Measurements from ENCODE around the gene ALPK3.
"Not testable (repeated sequence)": the region's sequence is repeated elsewhere in the genome, so short reads cannot be mapped to it uniquely, and the experiment has no call there.

ALPK3 gene

DNA sequence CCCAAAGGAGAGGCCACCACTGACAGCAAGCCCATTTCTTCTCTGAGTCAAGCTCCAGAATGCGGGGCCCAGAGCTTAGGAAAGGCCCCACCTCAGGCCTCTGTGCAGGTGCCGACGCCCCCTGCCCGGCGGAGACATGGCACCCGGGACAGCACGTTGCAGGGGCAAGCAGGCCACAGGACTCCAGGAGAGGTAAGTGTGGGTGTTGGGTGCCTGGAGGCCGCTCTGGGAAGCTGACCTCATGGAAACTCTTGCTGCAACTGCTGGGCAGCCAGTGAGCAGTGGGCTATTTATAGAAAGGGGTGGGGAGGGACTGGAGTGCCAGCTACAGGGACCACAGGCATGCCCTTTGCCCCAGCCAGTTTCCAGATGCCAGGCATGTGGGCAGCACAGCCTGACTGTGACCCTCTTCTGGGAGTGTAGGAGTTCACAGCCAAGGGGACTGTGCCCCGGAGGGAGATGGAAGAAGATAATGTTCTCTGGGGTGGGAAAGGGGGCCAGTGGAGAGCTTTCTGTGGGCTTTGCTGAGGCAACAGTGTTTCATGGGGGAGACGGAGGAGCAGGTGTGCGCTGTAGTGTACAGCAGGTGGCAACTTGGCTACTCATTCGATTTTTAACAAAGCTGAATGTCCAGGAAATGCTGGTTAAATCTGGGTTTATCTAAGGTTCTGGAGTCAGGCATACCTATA is 23.7 kb downstream of the ALPK3 start:
- DNase-seq (ENCODE audit: low read depth, low spot score), result no peak
- no peak overlapping the region for H3K27ac ChIP-seq

GRCh38 chr15:84842781-84843180 is 25.6 kb downstream of the ALPK3 start:
- H3K27ac ChIP-seq, result no peak overlapping the region
- no peak for DNase-seq (ENCODE audit: low read depth, low spot score)

- no peak overlapping the region for H3K27ac ChIP-seq
- DNase-seq (ENCODE audit: low read depth, low spot score), result no peak
These were observed 27.8 kb downstream of the ALPK3 start for GRCh38 chr15:84844964-84845363.

DNA sequence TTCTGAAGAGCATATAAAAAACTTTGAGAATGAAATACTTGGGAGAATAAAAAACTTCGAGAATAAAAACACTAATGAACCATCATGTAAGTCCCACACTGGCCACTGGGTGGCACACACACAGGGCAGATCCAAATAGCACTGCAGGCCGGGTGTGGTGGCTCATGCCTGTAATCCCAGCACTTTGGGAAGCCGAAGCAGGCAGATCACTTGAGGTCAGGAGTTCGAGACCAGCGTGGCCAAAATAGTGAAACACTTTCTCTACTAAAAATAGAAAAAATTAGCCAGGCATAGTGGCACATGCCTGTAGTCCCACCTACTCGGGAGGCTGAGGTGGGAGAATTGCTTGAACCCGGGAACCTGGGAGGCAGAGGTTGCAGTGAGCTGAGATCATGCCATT is 28.5 kb downstream of the ALPK3 start:
- H3K27ac ChIP-seq, result not testable (repeated sequence)
- peak; percentile 8 for DNase-seq (ENCODE audit: low read depth, low spot score)

- H3K27ac ChIP-seq, result no peak overlapping the region
- DNase-seq (ENCODE audit: low read depth, low spot score), result no peak
These were observed 29.1 kb downstream of the ALPK3 start for GRCh38 chr15:84846269-84846668.

DNA sequence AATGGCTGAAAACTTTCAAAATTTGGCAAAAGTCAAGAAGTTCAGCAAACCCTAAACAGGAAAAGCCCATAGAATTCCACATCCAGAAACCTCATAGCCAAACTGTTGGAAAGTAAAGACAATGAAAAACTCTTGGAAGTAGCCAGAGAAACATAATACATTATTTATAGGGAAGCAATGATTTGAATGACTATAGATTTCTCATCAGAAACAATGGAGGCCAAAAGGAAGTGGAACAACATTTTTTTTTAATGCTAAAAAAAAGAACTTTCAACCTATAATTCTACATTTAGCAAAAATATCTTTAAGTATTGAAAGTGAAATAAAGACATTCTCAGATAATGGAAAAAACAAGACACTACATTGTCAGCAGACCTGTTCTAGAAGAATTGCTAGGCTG is 30.2 kb downstream of the ALPK3 start:
- no peak overlapping the region for H3K27ac ChIP-seq
- no peak for DNase-seq (ENCODE audit: low read depth, low spot score)

DNA sequence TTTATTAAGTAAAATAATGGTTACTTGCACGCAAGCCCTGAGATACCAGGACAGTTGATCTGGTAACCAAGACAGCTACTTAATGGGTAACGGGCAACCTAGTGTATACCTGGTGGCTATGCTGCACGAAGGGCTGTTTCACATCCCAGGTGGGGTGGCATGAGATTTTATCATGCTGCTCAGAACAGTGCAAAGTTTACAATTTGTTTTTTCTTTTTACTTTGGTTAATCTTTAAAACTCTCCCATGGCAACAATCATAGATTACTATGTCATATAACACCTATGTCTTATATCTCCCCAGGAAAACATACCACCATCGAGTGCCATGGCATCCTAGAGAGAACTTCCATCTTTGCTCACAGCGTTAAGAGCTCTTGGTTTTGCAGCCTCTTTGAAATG is 35.1 kb downstream of the ALPK3 start:
- no peak for DNase-seq (ENCODE audit: low read depth, low spot score)
- no peak overlapping the region for H3K27ac ChIP-seq

- DNase-seq (ENCODE audit: low read depth, low spot score), result no peak
- no peak overlapping the region for H3K27ac ChIP-seq
These were observed 38.0 kb downstream of the ALPK3 start for GRCh38 chr15:84855136-84855535.

DNA sequence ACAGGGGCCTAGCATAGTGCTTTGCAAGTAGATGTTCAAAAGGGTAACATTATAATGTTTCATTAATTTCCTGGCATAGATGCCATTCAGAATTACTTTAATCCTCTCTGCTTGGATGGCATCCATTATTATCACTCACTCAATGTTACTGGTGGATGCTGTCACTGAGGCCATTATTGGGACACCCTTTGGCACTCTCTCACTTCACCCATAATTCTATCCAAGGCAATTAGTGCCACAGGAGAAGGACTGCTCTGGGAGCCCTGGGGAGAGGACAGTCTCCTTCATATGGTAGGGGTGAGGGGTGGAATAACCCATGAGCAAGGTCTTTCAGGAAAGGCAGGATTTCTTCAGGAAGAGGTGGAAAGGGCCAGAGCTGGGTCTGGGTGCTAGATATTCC is 38.6 kb downstream of the ALPK3 start:
- H3K27ac ChIP-seq, result no peak overlapping the region
- no peak for DNase-seq (ENCODE audit: low read depth, low spot score)

- H3K27ac ChIP-seq, result no peak overlapping the region
- no peak for DNase-seq (ENCODE audit: low read depth, low spot score)
These were observed 39.7 kb downstream of the ALPK3 start for GRCh38 chr15:84856731-84857417.

DNA sequence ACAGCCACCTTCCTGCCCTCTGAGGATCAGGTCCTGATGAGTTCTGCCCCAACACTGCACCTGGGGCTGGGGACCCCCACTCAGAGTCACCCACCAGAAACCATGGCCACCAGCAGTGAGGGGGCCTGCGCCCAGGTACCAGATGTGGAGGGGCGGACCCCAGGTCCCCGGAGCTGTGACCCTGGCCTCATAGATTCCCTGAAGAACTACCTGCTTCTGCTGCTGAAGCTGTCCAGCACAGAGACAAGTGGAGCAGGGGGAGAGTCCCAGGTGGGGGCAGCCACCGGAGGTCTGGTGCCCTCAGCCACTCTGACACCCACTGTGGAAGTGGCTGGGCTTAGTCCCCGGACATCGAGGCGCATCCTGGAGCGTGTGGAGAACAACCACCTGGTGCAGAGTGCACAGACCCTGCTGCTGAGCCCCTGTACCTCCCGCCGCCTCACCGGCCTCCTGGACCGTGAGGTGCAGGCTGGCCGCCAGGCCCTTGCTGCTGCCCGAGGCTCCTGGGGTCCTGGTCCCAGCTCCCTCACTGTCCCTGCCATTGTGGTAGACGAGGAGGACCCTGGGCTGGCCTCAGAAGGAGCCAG is 40.4 kb downstream of the ALPK3 start:
- no peak overlapping the region for H3K27ac ChIP-seq
- DNase-seq (ENCODE audit: low read depth, low spot score), result no peak

GRCh38 chr15:84858231-84858630 is 41.1 kb downstream of the ALPK3 start:
- no peak for DNase-seq (ENCODE audit: low read depth, low spot score)

DNA sequence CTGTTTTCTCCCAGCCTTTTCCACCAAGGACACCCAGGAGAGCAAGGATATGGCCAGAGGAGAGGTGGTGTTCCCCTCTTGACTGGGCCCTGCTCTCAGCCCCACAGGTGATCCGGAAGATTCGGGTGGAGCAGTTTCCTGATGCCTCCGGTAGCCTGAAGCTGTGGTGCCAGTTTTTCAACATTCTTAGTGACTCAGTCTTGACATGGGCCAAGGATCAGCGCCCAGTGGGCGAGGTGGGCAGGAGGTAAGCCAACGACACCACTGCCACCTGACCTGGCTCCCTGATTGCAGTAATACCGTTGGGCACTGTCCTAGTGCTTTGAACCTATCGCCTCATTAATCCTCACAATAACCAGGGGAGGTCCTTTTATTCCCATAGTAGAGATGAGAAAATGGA is 42.0 kb downstream of the ALPK3 start:
- DNase-seq (ENCODE audit: low read depth, low spot score), result peak; percentile 43
- H3K27ac ChIP-seq, result peak overlapping the region; percentile 66

More at GRCh38 chr15:84858231-84858630, 41.1 kb downstream of the ALPK3 start:
- H3K27ac ChIP-seq, result peak overlapping the region; percentile 66

DNA sequence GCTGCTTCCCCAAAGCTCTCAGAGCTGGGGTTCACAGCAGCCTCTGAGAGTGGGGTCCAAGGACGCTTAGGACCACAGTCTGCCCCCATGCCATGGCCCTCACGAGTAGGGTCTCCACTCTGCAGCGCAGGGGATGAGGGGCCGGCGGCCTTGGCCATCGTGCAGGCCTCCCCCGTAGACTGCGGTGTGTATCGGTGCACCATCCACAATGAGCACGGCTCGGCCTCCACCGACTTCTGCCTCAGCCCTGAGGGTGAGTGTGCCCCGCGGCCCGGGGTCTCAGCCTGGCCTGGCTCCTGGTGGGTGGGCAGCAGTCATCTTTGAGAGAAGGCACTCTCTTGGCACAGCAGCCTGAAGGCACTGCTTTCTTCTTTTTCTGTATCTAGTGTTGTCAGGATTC is 42.5 kb downstream of the ALPK3 start:
- DNase-seq (ENCODE audit: low read depth, low spot score), result no peak
- H3K27ac ChIP-seq, result peak overlapping the region; percentile 66

GRCh38 chr15:84861781-84862180 is 44.6 kb downstream of the ALPK3 start:
- DNase-seq (ENCODE audit: low read depth, low spot score), result no peak
- H3K27ac ChIP-seq, result no peak overlapping the region

- DNase-seq (ENCODE audit: low read depth, low spot score), result no peak
- H3K27ac ChIP-seq, result no peak overlapping the region
These were observed 45.2 kb downstream of the ALPK3 start for GRCh38 chr15:84862214-84862975.

- DNase-seq (ENCODE audit: low read depth, low spot score), result no peak
- H3K27ac ChIP-seq, result no peak overlapping the region
These were observed 46.6 kb downstream of the ALPK3 start for GRCh38 chr15:84863565-84864443.

- no peak overlapping the region for H3K27ac ChIP-seq
These were observed 47.3 kb downstream of the ALPK3 start for GRCh38 chr15:84864444-84864795.

GRCh38 chr15:84865074-84865569 is 48.0 kb downstream of the ALPK3 start:
- no peak for DNase-seq (ENCODE audit: low read depth, low spot score)
- no peak overlapping the region for H3K27ac ChIP-seq

More at GRCh38 chr15:84864444-84864795, 47.3 kb downstream of the ALPK3 start:
- DNase-seq (ENCODE audit: low read depth, low spot score), result no peak
